Kidney (tissue), 14 donors: ENCODE measurements around the gene SUCLG1. TPM values are rescaled to one million over a fixed set of nuclear protein-coding genes. Genes with fewer than 3 reads are reported as not detected.

Source experiments
- DNase-seq, 5 donors: peaks; one replicate each; pipeline ENCODE4 v3.0.0-alpha.2; 2013 to 2020
- FAIRE-seq: peaks from 2 replicates; lab custom pipeline; 2012; peaks lifted over from hg19 to GRCh38; lab: Jason Lieb, UNC
- H3K27ac ChIP-seq, 2 donors: one replicate each; pipeline ENCODE4 v1.7.0; 2013; ENCODE audit warnings: low read depth in 2 of 2, low read length in 2 of 2, inconsistent platforms in 1 of 2
- H3K27me3 ChIP-seq: one replicate; pipeline ENCODE4 v1.7.1; 2013; ENCODE audit warnings: low read length, inconsistent platforms; ENCODE audit not compliant: control insufficient read depth, insufficient read depth
- H3K36me3 ChIP-seq, 3 donors: one replicate each; pipeline versions ENCODE4 v1.7.0 to v1.7.1; 2013; ENCODE audit warnings: low read length in 3 of 3, control low read depth in 1 of 3, inconsistent platforms in 1 of 3; ENCODE audit not compliant: insufficient read depth in 3 of 3, control insufficient read depth in 2 of 3
- H3K4me1 ChIP-seq, 3 donors: one replicate each; pipeline versions ENCODE4 v1.7.0 to v1.7.1; 2013; ENCODE audit warnings: low read length in 3 of 3, inconsistent platforms in 1 of 3, low read depth in 1 of 3; ENCODE audit not compliant: control insufficient read depth in 2 of 3, insufficient read depth in 2 of 3
- H3K4me3 ChIP-seq, 3 donors: one replicate each; pipeline versions ENCODE4 v1.7.0 to v1.8.1; 2013; ENCODE audit warnings: low read length in 3 of 3, control low read depth in 1 of 3, inconsistent platforms in 1 of 3
- H3K9ac ChIP-seq, 3 donors: one replicate each; pipeline versions ENCODE4 v1.7.0 to v1.7.1; 2013; ENCODE audit warnings: low read length in 3 of 3, control low read depth in 1 of 3, inconsistent platforms in 1 of 3
- H3K9me3 ChIP-seq, 3 donors: one replicate each; pipeline versions ENCODE4 v1.7.0 to v1.7.1; 2013; ENCODE audit warnings: low read length in 3 of 3, control low read depth in 1 of 3, inconsistent platforms in 1 of 3; ENCODE audit not compliant: control insufficient read depth in 2 of 3, insufficient read depth in 1 of 3
- intact Hi-C: fragments of 100-400 bp; cut with DNase I; formaldehyde crosslinking; loops from one replicate; pipeline ENCODE4 v1.11.1; 2022
- polyA plus RNA-seq: library from polyadenylated mRNA; stranded (reverse); fragments of 350-450 nt; fragmentation: Illumina TruSeq; extraction: RNeasy Lipid Tissue Mini Kit (QIAGEN cat#74804); gene quantifications from one replicate; pipeline ENCODE4 v1.2.3, GENCODE V29; 2014; ENCODE audit warnings: low read depth, low replicate concordance; ENCODE audit not compliant: insufficient read depth
- total RNA-seq: library from RNA; stranded (reverse); fragmentation: NEBNext Ultra II Directional; extraction: Animal tissue kit (Norgen Biotek cat#: 25700); gene quantifications from one replicate; pipeline ENCODE4 v1.2.1, GENCODE V29; 2021
- TF ChIP-seq, protein P1 (sequence below): IDR thresholded peaks from 3 replicates; pipeline ENCODE4 v1.5.1; 2012; ENCODE audit warnings: mild to moderate bottlenecking, moderate library complexity, borderline replicate concordance; ENCODE audit not compliant: insufficient read depth; ENCODE audit errors: extremely low read depth
- donor health status: control.
- donor health status: control.
- donor health status: control.
- donor health status: control.
- donor health status: control.
- donor health status: DM: yes; HTN: yes; CAD: no.
- donor health status: Normal renal cell carcinoma (clear cell type).

SUCLG1 gene
- total and polyA plus RNA-seq, 2 donors from 2014 or later, result 89.6 to 789 TPM

DNA sequence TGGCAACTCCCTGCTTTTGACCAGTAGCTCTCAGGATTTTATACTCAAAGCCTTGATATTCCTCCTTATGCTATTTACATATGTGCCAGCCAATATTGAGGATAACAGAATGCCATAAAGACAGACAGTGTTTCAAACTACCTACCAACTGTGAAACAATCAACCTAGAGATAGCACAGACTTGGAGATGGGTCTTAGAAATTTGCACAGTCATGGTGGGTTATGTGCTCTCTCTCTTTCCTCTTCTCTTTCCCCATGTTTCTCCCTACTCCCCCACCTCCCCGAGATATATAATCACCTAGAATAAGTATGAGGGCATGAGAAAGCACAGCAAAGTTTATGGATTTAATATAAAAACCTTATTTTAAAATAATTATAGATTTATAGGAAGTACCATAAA is 24.2 kb upstream of the SUCLG1 start:
- TF ChIP-seq, protein P1, sequence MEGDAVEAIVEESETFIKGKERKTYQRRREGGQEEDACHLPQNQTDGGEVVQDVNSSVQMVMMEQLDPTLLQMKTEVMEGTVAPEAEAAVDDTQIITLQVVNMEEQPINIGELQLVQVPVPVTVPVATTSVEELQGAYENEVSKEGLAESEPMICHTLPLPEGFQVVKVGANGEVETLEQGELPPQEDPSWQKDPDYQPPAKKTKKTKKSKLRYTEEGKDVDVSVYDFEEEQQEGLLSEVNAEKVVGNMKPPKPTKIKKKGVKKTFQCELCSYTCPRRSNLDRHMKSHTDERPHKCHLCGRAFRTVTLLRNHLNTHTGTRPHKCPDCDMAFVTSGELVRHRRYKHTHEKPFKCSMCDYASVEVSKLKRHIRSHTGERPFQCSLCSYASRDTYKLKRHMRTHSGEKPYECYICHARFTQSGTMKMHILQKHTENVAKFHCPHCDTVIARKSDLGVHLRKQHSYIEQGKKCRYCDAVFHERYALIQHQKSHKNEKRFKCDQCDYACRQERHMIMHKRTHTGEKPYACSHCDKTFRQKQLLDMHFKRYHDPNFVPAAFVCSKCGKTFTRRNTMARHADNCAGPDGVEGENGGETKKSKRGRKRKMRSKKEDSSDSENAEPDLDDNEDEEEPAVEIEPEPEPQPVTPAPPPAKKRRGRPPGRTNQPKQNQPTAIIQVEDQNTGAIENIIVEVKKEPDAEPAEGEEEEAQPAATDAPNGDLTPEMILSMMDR, result no peak
- DNase-seq, result no peak
- FAIRE-seq, result no peak
- no peaks in the 10 kb centered on the region for H3K27me3 ChIP-seq
- no peak overlapping the region for H3K27ac ChIP-seq
- H3K9ac ChIP-seq, result no peak overlapping the region
- H3K36me3 ChIP-seq, result no peaks in the 10 kb centered on the region
- intact Hi-C loops, result no loop called here
- H3K4me1 ChIP-seq, result peaks cover 0 to 19% (median 14%) of the 10 kb centered on the region in 3 donors
- no peaks in the 10 kb centered on the region for H3K9me3 ChIP-seq
- H3K4me3 ChIP-seq, result no peak overlapping the region

DNA sequence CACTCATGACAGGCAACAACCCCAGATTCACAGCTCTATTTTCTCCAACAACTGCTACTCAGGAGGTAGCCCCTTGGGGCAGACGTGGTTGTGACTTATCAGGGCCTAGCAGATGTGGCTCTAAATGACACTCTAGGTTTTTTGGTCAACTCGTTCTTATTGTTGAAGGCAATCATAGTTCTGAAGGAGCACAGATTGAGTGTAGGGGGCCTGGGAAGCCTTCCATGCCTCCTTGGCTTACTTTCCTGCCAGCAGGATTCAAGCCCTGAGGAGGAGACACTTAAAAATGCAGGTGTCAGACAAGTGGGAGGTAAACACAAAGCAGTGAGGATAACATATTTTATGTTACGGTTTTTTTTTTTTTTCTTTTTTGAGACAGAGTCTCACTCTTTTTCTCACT is 23.5 kb upstream of the SUCLG1 start:
- no peak overlapping the region for H3K9ac ChIP-seq
- DNase-seq (no peak), FAIRE-seq (no peak)
- H3K4me1 ChIP-seq, result peaks cover 0 to 19% (median 14%) of the 10 kb centered on the region in 3 donors
- no peaks in the 10 kb centered on the region for H3K36me3 ChIP-seq
- no peaks in the 10 kb centered on the region for H3K9me3 ChIP-seq
- TF ChIP-seq, protein P1, result no peak
- H3K27me3 ChIP-seq, result no peaks in the 10 kb centered on the region
- no peak overlapping the region for H3K4me3 ChIP-seq
- H3K27ac ChIP-seq, result no peak overlapping the region
- intact Hi-C loops, result no loop called here

DNA sequence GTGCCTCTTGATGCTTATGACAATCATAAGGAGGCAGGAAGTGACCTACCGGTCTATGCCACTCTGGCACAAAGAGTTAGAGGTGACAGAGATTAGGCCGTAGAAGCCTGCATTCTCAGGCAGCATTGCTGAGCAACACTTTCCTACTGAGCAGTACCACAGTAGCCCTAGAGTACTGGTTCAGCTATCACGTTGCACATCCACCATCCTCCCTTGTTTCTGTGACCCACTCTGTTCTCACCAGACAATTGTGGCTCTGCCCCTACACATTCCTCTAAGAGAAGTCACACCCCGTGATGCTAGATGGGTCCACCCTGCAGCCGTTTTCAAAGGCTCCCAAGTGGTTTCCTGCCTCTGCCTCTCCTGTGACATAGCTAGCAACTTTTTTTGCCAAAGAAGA is 22.6 kb upstream of the SUCLG1 start:
- TF ChIP-seq, protein P1, result no peak
- no peak for FAIRE-seq

DNA sequence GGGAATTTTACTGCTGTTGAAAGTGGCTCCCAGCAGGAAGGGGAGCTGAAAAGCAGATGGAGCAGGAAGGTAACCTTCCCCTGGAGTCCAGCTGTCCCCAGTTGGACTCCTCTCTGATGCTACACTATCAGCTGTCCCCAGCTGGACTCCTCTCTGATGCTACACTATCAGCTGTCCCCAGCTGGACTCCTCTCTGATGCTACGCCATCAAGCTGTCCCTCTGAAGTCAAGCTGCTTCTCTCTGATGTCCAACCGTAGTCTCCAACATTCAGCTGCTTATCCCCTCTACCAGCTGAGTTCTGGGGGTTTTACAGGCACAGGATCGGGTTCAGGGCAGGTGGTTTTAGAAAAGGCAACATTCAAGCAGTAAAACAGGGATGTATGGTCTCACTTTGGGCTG is 19.8 kb upstream of the SUCLG1 start:
- no peak overlapping the region for H3K4me3 ChIP-seq
- H3K9ac ChIP-seq, result no peak overlapping the region
- H3K36me3 ChIP-seq, result no peaks in the 10 kb centered on the region
- DNase-seq, result no peak
- intact Hi-C loops, result no loop called here
- H3K27me3 ChIP-seq, result no peaks in the 10 kb centered on the region
- no peak overlapping the region for H3K27ac ChIP-seq
- peaks cover 0 to 11% (median 3%) of the 10 kb centered on the region in 3 donors for H3K4me1 ChIP-seq
- TF ChIP-seq, protein P1, result no peak
- FAIRE-seq, result no peak
- peaks cover 0 to 4% (median 0%) of the 10 kb centered on the region in 3 donors for H3K9me3 ChIP-seq

More for the DNA sequence above, 22.6 kb upstream of the SUCLG1 start:
- H3K27ac ChIP-seq, result no peak overlapping the region
- peaks cover 0 to 4% (median 0%) of the 10 kb centered on the region in 3 donors for H3K9me3 ChIP-seq
- H3K36me3 ChIP-seq, result no peaks in the 10 kb centered on the region
- peaks cover 0 to 12% (median 10%) of the 10 kb centered on the region in 3 donors for H3K4me1 ChIP-seq
- H3K4me3 ChIP-seq, result no peak overlapping the region
- no peak for DNase-seq
- H3K27me3 ChIP-seq, result no peaks in the 10 kb centered on the region
- H3K9ac ChIP-seq, result no peak overlapping the region
- intact Hi-C loops, result no loop called here
